HAP-1 (cell line): ENCODE results near the gene CECR2.

Source experiments
- DNase-seq, 2 experiments: peaks; one replicate each; pipeline ENCODE4 v3.0.0-alpha.2; 2016 to 2020; ENCODE audit warnings: low spot score in 2 of 2
- H3K27me3 ChIP-seq: fragments of 250-450 bp; sonication (Bioruptor Pico); 2 replicates; pipeline ENCODE4 v1.5.1; 2020; ENCODE audit warnings: low read depth, mild to moderate bottlenecking, moderate library complexity
- H3K36me3 ChIP-seq: fragments of 250-450 bp; sonication (Bioruptor Pico); replicated peaks from 2 replicates; pipeline ENCODE4 v1.5.1; 2020; ENCODE audit warnings: mild to moderate bottlenecking
- H3K4me1 ChIP-seq: fragments of 250-450 bp; sonication (Bioruptor Pico); 2 replicates; pipeline ENCODE4 v1.5.1; 2020; ENCODE audit warnings: mild to moderate bottlenecking
- H3K4me3 ChIP-seq: fragments of 250-450 bp; sonication (Bioruptor Pico); 2 replicates; pipeline ENCODE4 v1.5.1; 2020; ENCODE audit warnings: mild to moderate bottlenecking, moderate library complexity
- H3K9me3 ChIP-seq: fragments of 250-450 bp; sonication (Bioruptor Pico); 2 replicates; pipeline ENCODE4 v1.5.1; 2020; ENCODE audit warnings: mild to moderate bottlenecking, moderate library complexity
- in situ Hi-C: fragments of 300-500 bp; cut with MboI; formaldehyde crosslinking; loops from 3 replicates; pipeline ENCODE4 v1.14.3; 2020; ENCODE audit warnings: low sequenced_read_pairs, inconsistent platforms, mixed read lengths

Gene CECR2

DNA sequence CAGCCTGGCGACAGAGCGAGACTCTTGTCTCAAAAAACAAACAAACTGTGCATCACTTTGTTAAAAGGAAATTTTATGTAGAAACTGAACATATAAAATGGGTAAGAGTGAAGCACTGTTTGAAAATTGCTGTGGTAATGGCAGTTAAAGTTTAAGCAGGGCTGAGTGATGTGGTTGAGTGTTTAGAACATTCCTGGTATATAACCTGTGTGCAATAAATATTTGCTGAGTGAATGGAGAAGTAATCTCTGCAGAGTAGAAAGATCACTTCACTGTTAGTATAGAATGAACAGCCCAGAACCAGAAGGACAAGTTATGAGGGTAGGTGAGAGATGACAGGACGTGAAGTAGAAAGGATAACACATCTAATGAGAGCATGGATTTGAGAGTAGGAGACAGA lies 27.3 kb downstream of the CECR2 start:
- Histone ChIP-seq H3K9me3 (no peaks in the 10 kb centered on the region), H3K4me3 (no peak overlapping the region), H3K36me3 (no peaks in the 10 kb centered on the region), H3K27me3 (no peaks in the 10 kb centered on the region), H3K4me1 (no peaks in the 10 kb centered on the region)
- in situ Hi-C loops: no loop called here
- no peak for DNase-seq

DNA sequence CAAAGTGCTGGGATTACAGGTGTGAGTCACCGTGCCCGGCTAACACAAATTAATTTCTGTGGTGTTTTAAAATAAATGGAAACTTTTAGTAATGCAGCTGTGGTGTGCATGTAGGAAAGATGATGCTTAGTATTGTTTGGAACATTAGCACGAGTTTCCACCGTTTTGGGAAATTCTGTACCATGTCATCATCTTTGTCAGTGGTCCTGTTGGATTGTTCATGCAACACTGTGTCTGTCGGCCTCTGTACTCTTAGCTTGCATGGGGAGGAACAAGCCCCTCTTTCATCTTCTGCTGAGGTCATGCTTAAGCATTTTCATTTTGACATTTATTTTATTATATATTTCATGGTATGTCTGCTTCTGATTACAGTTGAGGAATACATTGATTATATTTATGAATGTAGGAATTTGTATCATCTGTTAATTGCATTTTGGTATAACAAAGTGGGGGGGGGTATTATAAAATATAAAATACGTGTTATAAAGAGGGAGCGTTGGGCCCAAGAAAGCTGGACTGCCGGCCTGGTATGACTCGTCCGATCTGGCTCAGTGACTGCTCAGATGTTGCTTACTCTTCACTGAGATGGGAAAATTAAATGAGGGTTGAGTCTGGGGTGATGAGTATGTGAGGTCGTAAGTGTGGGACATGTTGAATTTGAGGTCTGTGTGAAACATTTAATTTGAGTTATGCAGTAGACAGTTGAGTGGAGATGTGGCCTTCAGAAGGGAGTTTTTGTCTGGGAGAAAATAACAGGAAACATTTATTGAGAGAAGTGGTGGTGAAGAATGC lies 28.7 kb downstream of the CECR2 start:
- in situ Hi-C loops: no loop called here
- H3K4me1 ChIP-seq: peaks cover 8% of the 10 kb centered on the region
- DNase-seq: no peak
- no peaks in the 10 kb centered on the region for H3K27me3 ChIP-seq
- H3K9me3 ChIP-seq: no peaks in the 10 kb centered on the region
- no peaks in the 10 kb centered on the region for H3K36me3 ChIP-seq
- H3K4me3 ChIP-seq: no peak overlapping the region

DNA sequence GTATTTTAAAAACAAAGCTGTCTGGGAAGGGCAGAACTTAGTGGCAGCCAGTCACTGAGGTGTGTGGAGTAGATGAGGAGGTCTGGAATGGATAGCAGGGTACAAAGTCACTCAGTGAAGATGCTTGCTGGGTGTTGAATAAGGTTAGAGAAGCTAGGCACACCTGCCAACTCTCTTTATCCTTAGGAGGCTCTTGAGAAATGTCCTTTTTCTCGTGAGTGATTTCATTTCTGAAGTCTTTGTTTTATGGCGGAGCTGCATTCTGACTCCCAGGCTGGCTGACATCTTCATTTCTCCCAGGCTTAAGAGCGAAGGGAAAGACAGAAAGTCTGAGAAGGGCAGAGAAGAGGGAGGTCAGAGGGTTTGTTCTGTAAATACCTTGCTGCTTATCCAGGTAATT lies 31.0 kb downstream of the CECR2 start:
- in situ Hi-C loops: no loop called here
- no peaks in the 10 kb centered on the region for H3K27me3 ChIP-seq
- no peaks in the 10 kb centered on the region for H3K36me3 ChIP-seq
- DNase-seq: no peak
- peaks cover 12% of the 10 kb centered on the region for H3K4me1 ChIP-seq
- H3K9me3 ChIP-seq: no peaks in the 10 kb centered on the region
- H3K4me3 ChIP-seq: no peak overlapping the region

DNA sequence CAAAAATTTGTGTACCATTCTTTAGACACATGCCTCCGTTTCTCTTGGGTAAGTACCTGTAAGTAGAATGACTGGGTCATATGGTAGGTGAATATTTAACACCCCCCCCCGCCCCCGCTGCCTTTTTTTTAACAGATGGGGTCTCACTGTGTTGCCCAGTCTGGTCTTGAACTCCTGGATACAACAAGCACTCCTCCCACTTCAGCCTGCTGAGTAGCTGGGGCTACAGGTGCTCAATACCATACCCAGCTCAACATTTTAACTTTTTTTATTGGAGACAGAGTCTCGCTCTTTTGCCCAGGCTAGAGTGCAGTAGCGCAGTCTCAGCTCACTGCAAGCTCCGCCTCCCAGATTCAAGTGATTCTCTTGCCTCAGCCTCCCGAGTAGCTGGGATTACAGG lies 32.5 kb downstream of the CECR2 start:
- DNase-seq: no peak
- H3K4me3 ChIP-seq: no peak overlapping the region
- no peaks in the 10 kb centered on the region for H3K27me3 ChIP-seq
- in situ Hi-C loops: no loop called here
- H3K36me3 ChIP-seq: no peaks in the 10 kb centered on the region
- H3K4me1 ChIP-seq: peaks cover 12% of the 10 kb centered on the region
- no peaks in the 10 kb centered on the region for H3K9me3 ChIP-seq

DNA sequence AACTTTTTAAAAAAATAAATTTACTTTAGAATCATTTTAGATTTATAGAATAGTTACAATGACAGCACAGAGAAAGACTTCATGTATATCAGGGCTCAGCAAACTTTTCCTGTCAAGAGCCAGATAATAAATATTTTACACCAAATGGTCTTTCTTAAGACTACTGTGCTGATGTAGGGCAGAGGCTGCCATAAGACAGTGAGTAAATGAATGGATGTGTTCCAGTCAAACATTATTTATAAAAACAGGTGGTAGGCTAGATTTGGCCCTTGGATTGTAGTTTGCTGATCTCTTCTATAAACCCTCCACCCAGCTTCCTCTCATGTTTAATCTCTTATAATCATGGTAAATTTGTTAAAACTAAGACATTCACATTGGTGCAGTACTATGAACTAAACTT lies 33.0 kb downstream of the CECR2 start:
- no peaks in the 10 kb centered on the region for H3K36me3 ChIP-seq
- H3K9me3 ChIP-seq: no peaks in the 10 kb centered on the region
- H3K27me3 ChIP-seq: no peaks in the 10 kb centered on the region
- in situ Hi-C loops: no loop called here
- peaks cover 12% of the 10 kb centered on the region for H3K4me1 ChIP-seq
- DNase-seq: no peak
- H3K4me3 ChIP-seq: no peak overlapping the region

DNA sequence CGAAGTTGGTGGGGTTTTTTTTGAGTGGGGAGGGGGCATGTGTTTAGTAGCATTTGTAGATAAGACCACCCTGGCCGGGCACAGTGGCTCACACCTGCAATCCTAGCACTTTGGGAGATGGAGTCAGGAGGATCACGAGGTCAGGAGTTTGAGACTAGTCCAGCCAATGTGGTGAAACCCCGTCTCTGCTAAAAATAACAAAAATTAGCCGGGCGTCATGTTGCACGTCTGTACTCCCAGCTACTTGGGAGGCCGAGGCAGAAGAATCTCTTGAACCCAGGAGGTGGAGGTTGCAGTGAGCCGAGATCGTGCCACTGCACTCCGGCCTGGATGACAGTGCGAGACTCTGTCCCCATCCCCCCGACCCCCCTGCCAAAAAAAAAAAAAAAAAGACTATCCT lies 34.6 kb downstream of the CECR2 start:
- Histone ChIP-seq H3K36me3 (no peaks in the 10 kb centered on the region), H3K4me1 (peaks cover 12% of the 10 kb centered on the region), H3K4me3 (no peak overlapping the region), H3K27me3 (no peaks in the 10 kb centered on the region), H3K9me3 (no peaks in the 10 kb centered on the region)
- in situ Hi-C loops: no loop called here
- DNase-seq: no peak

DNA sequence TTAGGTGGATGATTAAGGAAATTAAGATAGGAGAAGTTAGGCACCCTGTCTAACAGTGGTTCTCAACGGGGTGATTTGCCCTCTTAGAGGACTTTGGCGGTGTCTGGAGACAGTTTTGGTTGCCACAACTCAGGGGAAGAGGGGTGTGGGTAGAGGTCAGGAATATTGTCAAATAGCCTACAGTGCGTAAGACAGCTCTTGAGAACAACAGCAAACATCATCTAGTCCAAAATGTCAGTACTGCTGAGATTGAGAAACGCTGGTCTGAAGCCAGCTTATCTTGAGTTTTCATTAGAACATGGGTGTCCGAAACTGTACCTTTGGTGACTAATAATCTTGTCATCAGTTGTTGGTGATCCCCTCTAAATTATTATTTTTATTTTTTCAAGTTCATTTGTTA lies 38.4 kb downstream of the CECR2 start:
- no peak for DNase-seq
- in situ Hi-C loops: no loop called here
- Histone ChIP-seq H3K36me3 (no peaks in the 10 kb centered on the region), H3K4me3 (no peak overlapping the region), H3K4me1 (peaks cover 10% of the 10 kb centered on the region), H3K9me3 (no peaks in the 10 kb centered on the region), H3K27me3 (no peaks in the 10 kb centered on the region)

DNA sequence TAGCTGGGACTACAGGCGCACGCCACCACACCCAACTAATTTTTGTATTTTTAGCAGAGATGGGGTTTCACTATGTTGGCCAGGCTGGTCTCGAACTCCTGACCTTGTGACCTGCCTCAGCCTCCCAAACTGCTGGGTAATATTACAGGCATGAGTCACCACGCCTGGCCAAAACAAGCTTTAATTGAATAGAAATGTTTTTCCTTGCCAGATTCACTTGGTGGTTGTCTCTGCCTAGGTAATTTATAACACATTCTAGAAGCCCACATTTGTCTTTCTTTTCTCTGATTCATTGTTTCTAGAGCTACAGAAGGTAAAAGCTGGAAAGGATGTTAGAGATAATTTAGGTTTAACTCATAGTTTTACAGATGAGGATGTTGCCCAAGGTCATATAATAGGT lies 41.3 kb downstream of the CECR2 start:
- DNase-seq: no peak
- in situ Hi-C loops: no loop called here
- no peaks in the 10 kb centered on the region for H3K27me3 ChIP-seq
- no peaks in the 10 kb centered on the region for H3K9me3 ChIP-seq
- H3K36me3 ChIP-seq: no peaks in the 10 kb centered on the region
- peaks cover 3% of the 10 kb centered on the region; the same call in 1 of the 2 replicates for H3K4me1 ChIP-seq
- H3K4me3 ChIP-seq: no peak overlapping the region

DNA sequence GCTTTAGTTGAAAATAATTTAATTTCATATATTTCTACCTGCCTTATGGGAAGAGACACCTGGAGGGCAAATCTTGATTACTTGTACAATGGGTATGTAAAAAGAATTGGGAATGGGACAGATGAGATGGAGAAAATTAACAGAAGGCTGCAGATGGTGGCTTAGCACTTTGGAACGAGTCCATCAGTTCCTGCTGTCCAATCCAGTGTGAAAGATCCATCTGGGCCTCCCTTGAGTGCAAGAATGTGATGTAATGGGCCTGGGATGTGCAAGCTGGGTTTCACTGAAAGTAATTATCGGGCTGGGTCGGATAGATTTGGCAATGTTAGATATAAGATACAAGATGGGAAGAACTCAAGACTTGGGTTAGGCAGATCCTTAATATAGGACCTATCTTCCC lies 42.0 kb downstream of the CECR2 start:
- H3K4me1 ChIP-seq: peaks cover 3% of the 10 kb centered on the region; the same call in 1 of the 2 replicates
- in situ Hi-C loops: no loop called here
- H3K36me3 ChIP-seq: no peaks in the 10 kb centered on the region
- H3K9me3 ChIP-seq: no peaks in the 10 kb centered on the region
- H3K27me3 ChIP-seq: no peaks in the 10 kb centered on the region
- H3K4me3 ChIP-seq: no peak overlapping the region
- no peak for DNase-seq

DNA sequence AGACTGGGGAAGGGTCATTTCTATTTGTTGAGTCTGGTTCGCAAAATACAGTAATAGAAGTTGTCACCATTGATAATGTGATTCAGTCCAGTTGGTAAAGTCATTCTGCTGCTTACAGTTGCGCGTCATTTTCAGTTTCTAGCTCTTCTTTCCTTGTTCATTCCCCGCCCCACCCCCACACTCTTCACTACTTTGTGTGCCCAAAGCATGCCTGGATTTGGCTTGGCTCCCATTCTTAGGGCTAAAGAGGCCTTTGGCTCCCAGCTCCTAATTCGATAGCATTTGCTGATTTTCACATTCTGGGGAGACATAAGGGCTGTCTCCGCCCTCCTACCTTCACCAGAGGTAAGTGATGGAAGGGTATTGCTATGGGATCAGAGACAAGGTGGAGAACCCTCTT lies 43.0 kb downstream of the CECR2 start:
- Histone ChIP-seq H3K4me3 (no peak overlapping the region), H3K36me3 (no peaks in the 10 kb centered on the region), H3K27me3 (no peaks in the 10 kb centered on the region), H3K9me3 (no peaks in the 10 kb centered on the region), H3K4me1 (peaks cover 3% of the 10 kb centered on the region; the same call in 1 of the 2 replicates)
- in situ Hi-C loops: no loop called here
- no peak for DNase-seq

DNA sequence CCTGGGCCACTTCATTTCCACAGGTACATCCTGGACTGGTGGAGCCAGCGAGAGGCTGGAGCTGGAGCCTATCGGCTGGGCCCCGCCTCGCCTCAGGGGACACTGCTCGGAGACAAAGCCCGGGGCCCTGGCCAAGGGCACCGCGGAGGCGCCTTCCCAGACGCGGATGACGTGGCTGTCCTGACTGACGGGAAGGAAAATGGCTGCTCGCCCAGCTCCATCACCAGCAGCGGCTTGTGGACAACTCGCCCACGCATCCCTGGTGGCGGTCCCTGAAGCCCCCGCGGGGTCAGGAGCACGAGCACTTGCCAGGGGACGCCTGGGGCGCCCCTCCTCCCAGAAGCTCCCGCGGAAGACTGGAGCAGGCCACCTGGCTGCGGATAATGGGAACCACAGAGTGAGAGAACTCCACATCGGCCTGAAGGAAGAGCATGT lies 49.6 kb downstream of the CECR2 start:
- Histone ChIP-seq H3K4me3 (no peak overlapping the region), H3K36me3 (no peaks in the 10 kb centered on the region), H3K27me3 (no peaks in the 10 kb centered on the region), H3K9me3 (no peaks in the 10 kb centered on the region), H3K4me1 (no peaks in the 10 kb centered on the region; the same call in none of the 2 replicates)
- in situ Hi-C loops: no loop called here
- no peak for DNase-seq

DNA sequence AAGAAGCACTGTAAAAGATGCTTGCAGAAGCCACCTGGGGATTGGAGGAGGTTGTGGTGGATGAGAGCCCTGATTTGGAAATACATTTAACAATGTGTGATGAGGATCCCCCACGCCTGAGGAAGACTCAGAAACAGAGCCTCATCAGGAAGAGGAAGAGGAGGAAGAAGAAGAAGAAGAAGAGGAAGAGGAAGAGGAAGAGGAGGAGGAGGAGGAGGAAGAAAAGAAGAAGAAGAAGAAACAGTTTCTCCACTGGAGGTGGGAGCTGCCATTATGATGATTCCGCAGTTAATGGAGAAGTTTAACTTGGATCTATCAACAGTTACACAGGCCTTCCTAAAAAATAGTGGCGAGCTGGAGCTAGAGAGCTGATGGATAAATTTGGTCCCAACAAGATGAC lies 50.1 kb downstream of the CECR2 start:
- Histone ChIP-seq H3K36me3 (no peaks in the 10 kb centered on the region), H3K27me3 (no peaks in the 10 kb centered on the region), H3K4me1 (no peaks in the 10 kb centered on the region; the same call in none of the 2 replicates), H3K4me3 (no peak overlapping the region), H3K9me3 (no peaks in the 10 kb centered on the region)
- in situ Hi-C loops: no loop called here
- DNase-seq: no peak

DNA sequence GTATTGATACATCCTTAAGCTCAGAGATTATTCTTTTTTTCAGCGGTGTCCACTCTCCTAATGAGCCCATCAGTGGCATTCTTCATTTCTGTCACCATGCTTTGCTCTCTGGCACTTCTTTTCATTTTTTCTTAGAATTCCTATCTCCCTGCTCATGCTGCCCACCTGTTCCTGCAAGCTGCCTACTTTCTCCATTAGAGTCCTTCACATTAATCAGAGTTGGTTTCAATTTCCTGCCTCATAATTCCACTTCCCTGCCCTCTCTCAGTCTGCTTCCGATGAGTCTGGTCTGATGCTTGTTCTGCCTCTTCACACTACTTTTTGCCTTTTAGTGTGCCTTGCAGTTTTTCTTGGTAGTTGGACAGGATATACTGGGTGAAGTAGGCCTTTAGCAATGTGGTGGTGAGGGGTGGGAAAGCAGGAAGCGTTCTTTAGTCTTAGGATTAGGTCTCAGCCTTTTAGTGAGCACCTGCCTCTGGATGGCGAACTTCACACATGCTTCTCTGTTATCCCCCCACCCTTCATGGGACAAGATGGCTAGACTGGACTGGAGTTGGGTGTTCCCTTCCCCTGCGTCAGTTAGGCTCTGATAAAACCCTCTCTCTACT lies 53.6 kb downstream of the CECR2 start:
- no peak for DNase-seq

DNA sequence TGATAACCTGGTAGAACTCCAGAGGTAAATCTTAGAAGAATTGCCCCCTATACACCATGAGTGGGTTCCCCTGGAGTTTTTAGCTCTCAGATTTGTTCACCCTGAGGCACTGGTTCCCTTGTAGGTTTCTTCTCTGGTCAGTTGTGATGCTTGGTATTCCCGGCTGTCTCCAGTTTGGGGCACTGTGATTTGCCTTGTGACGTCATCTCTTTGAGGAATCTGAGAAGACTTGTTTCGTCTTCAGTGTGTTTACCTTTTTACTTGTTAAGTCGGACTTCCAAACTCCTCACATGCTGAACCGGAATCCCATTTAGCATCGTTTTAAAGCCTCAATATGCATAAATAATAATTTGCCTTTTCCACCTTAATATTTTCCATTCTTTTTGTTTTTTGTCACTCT lies 54.4 kb downstream of the CECR2 start:
- no peaks in the 10 kb centered on the region for H3K9me3 ChIP-seq
- no peaks in the 10 kb centered on the region for H3K27me3 ChIP-seq
- H3K4me1 ChIP-seq: no peaks in the 10 kb centered on the region; the same call in 1 of the 2 replicates
- no peak for DNase-seq
- no peak overlapping the region for H3K4me3 ChIP-seq
- H3K36me3 ChIP-seq: no peaks in the 10 kb centered on the region
- in situ Hi-C loops: no loop called here

More for the DNA sequence above, 53.6 kb downstream of the CECR2 start:
- H3K9me3 ChIP-seq: no peaks in the 10 kb centered on the region
- no peak overlapping the region for H3K4me3 ChIP-seq
- H3K27me3 ChIP-seq: no peaks in the 10 kb centered on the region
- H3K4me1 ChIP-seq: no peaks in the 10 kb centered on the region; the same call in 1 of the 2 replicates
- in situ Hi-C loops: no loop called here
- no peaks in the 10 kb centered on the region for H3K36me3 ChIP-seq
